ENCODE results near the gene C16orf74. TPM values are rescaled to one million over a fixed set of nuclear protein-coding genes. Genes with fewer than 3 reads are reported as not detected.

The C16orf74 gene
- polyA plus RNA-seq, 1 donor (not counting 4 experiments of a cell fraction or from before 2014, with no cell fraction given), result 35.3 TPM

DNA sequence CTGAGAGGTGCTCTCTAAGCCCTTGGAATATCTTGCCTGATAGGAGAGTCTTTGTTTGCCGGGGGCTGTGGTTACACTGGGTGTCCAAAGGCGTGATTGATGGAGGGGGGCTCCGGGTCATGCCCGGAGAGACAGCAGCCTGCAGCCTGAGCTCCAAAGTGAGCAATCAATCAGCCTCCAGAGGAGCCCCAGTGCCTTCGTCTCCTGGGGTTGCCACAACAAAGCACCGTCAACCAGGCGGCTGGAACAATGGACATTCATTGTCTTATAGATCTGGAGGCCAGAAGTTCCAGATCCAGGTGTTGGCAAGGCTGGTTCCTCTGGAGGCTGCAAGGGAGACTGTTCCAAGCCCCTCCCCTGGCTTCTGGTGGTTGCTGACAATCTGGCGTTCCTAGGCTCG, 38.1 kb downstream of the C16orf74 start:
- Histone ChIP-seq H3K4me2 (ENCODE audit: control insufficient read depth, extremely low read depth, insufficient read depth, low read depth, low read length) (no peak overlapping the region), H3K27ac (ENCODE audit: control insufficient read depth, insufficient read depth, low read length) (no peak overlapping the region), H3K4me3 (ENCODE audit: control insufficient read depth in 2 of 3, extremely low read depth in 1 of 3, insufficient read depth in 2 of 3, low read depth in 1 of 3, low read length in 3 of 3) (no peak overlapping the region), H2AFZ (ENCODE audit: control insufficient read depth, low read length) (no peak overlapping the region), H3K27me3 (ENCODE audit: control insufficient read depth, extremely low read depth, insufficient read depth, low read length) (no peaks in the 10 kb centered on the region), H3K4me1 (ENCODE audit: control insufficient read depth, extremely low read depth, insufficient read depth, low read length) (peaks cover 28% of the 10 kb centered on the region), H3K36me3 (ENCODE audit: control insufficient read depth in 2 of 2, extremely low read depth in 1 of 2, insufficient read depth in 2 of 2, low read length in 2 of 2) (peaks cover 25 to 34% of the 10 kb centered on the region in 2 experiments), H3K79me2 (ENCODE audit: control insufficient read depth, insufficient read depth, low read length) (peaks cover 22% of the 10 kb centered on the region), H3K9me1 (ENCODE audit: control insufficient read depth, extremely low read depth, insufficient read depth, low read length) (no peaks in the 10 kb centered on the region), H3K9me3 (ENCODE audit: control insufficient read depth, low read depth, low read length) (no peaks in the 10 kb centered on the region), H4K20me1 (ENCODE audit: control insufficient read depth, extremely low read depth, insufficient read depth, low read length) (peaks cover 14% of the 10 kb centered on the region), H3K9ac (ENCODE audit: control insufficient read depth, extremely low read depth, insufficient read depth, low read length) (no peak overlapping the region)
- dilution Hi-C loops (cut with MboI; ENCODE audit: extremely low pct_ligation_motif_present, low sequenced_read_pairs), result no loop called here
- FAIRE-seq (no peak), DNase-seq (ENCODE audit: low read depth, low spot score) (no peak)
- TF ChIP-seq EZH2 (IDR thresholded peaks at IDR 0.05; ENCODE audit: low read length) (no peak), CTCF (optimal IDR thresholded peaks at IDR 0.05 in 1 of 3, IDR thresholded peaks at IDR 0.05 in 1 of 3, conservative IDR thresholded peaks at IDR 0.05 in 1 of 3; ENCODE audit: extremely low read depth in 1 of 3, insufficient read depth in 2 of 3, low read length in 3 of 3) (no peak)

DNA sequence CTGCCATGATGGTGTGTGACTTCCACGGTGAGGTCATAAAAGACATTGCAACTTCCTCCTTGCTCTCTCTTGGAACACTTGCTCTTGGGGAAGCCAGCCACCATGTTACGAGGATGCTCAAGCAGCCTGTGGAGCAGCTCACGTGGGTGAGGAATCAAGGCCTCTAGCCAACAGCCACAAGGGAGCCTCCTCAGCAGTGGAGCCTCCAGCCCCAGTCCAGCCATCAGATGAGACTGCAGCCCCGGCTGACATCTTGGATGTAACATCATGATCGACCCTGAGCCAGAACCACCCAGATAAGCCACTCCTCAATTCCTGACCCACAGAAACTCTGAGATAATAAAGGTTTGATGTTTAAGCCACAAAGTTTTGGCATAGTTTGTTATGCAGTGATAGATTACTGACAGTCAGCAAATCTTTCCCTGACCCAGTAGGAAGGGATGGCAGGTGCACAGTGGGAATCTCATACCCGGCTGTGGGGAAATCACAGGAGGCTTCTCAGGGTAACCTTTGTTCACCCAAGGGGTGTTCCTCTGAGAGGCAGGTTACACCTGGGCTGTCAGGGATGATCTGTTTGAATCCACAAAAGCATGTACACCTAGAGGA, 38.8 kb downstream of the C16orf74 start:
- H3K27me3 ChIP-seq (ENCODE audit: control insufficient read depth, extremely low read depth, insufficient read depth, low read length), result no peaks in the 10 kb centered on the region
- dilution Hi-C loops (cut with MboI; ENCODE audit: extremely low pct_ligation_motif_present, low sequenced_read_pairs), result no loop called here
- peak; percentile 13 for FAIRE-seq

More for the DNA sequence above, 38.8 kb downstream of the C16orf74 start:
- TF ChIP-seq CTCF (optimal IDR thresholded peaks at IDR 0.05 in 1 of 3, IDR thresholded peaks at IDR 0.05 in 1 of 3, conservative IDR thresholded peaks at IDR 0.05 in 1 of 3; ENCODE audit: extremely low read depth in 1 of 3, insufficient read depth in 2 of 3, low read length in 3 of 3) (no peak), EZH2 (IDR thresholded peaks at IDR 0.05; ENCODE audit: low read length) (no peak)
- Histone ChIP-seq H3K4me2 (ENCODE audit: control insufficient read depth, extremely low read depth, insufficient read depth, low read depth, low read length) (no peak overlapping the region), H3K9me1 (ENCODE audit: control insufficient read depth, extremely low read depth, insufficient read depth, low read length) (no peaks in the 10 kb centered on the region), H3K79me2 (ENCODE audit: control insufficient read depth, insufficient read depth, low read length) (peaks cover 22% of the 10 kb centered on the region), H3K36me3 (ENCODE audit: control insufficient read depth in 2 of 2, extremely low read depth in 1 of 2, insufficient read depth in 2 of 2, low read length in 2 of 2) (peaks cover 27 to 35% of the 10 kb centered on the region in 2 experiments), H3K27ac (ENCODE audit: control insufficient read depth, insufficient read depth, low read length) (no peak overlapping the region), H3K4me1 (ENCODE audit: control insufficient read depth, extremely low read depth, insufficient read depth, low read length) (peaks cover 21% of the 10 kb centered on the region), H3K4me3 (ENCODE audit: control insufficient read depth in 2 of 3, extremely low read depth in 1 of 3, insufficient read depth in 2 of 3, low read depth in 1 of 3, low read length in 3 of 3) (no peak overlapping the region), H3K9ac (ENCODE audit: control insufficient read depth, extremely low read depth, insufficient read depth, low read length) (no peak overlapping the region), H4K20me1 (ENCODE audit: control insufficient read depth, extremely low read depth, insufficient read depth, low read length) (peaks cover 14% of the 10 kb centered on the region), H3K9me3 (ENCODE audit: control insufficient read depth, low read depth, low read length) (no peaks in the 10 kb centered on the region), H2AFZ (ENCODE audit: control insufficient read depth, low read length) (no peak overlapping the region)
- DNase-seq (ENCODE audit: low read depth, low spot score), result no peak

Data from keratinocyte (primary cell).